SK-N-MC (cell line): ENCODE measurements around the gene EVX2.

Source experiments
- DNase-seq: peaks from one replicate; pipeline ENCODE4 v3.0.0-alpha.2; 2011; ENCODE audit warnings: low read depth, low spot score
- H3K27ac ChIP-seq: fragments of 200-600 bp; sonication (generic); 2 replicates; pipeline ENCODE4 v1.5.1; 2016; ENCODE audit warnings: mixed run types
- H3K36me3 ChIP-seq: fragments of 200-600 bp; sonication (generic); 2 replicates; pipeline ENCODE4 v1.6.1; 2017; ENCODE audit warnings: antibody characterized with exemption, low read length, mixed read lengths; ENCODE audit not compliant: insufficient read depth
- H3K4me3 ChIP-seq: fragments of 200-600 bp; sonication (generic); 2 replicates; pipeline ENCODE4 v1.5.1; 2016
- H3K9ac ChIP-seq: fragments of 200-600 bp; sonication (generic); 2 replicates; pipeline ENCODE4 v1.8.0; 2017; ENCODE audit warnings: mixed run types, mixed read lengths; ENCODE audit not compliant: insufficient read length
- H3K9me3 ChIP-seq: fragments of 200-600 bp; sonication (generic); 2 replicates; pipeline ENCODE4 v1.6.1; 2017; ENCODE audit warnings: low read depth, mild to moderate bottlenecking, antibody characterized with exemption, low read length, moderate library complexity, mixed read lengths
- EZH2 ChIP-seq: fragments of 200-600 bp; sonication (generic); IDR thresholded peaks from one replicate; pipeline ENCODE4 v1.6.1; 2017; ENCODE audit warnings: antibody characterized with exemption
- FOXP2 ChIP-seq: optimal IDR thresholded peaks from 2 replicates; pipeline ENCODE3; 2011; ENCODE audit warnings: mild to moderate bottlenecking, moderate library complexity; ENCODE audit not compliant: insufficient read depth; ENCODE audit errors: extremely low read length, control extremely low read depth
- POLR2AphosphoS5 ChIP-seq: IDR thresholded peaks from 2 replicates; pipeline ENCODE4 v1.6.1; 2012; ENCODE audit warnings: mild to moderate bottlenecking, low read depth, low read length, borderline replicate concordance

EVX2 gene

GRCh38 chr2:176100547-176101140 is 16.9 kb upstream of the EVX2 start:
- TF ChIP-seq FOXP2 = no peak
- no peak for TF ChIP-seq POLR2AphosphoS5
- no peak for TF ChIP-seq EZH2
- Histone ChIP-seq H3K9ac (peak overlapping the region; percentile 23), H3K27ac (peak overlapping the region; percentile 84), H3K4me3 (peak overlapping the region; percentile 30; the same call in 1 of the 2 replicates), H3K36me3 (peaks cover 3% of the 10 kb centered on the region), H3K9me3 (no peaks in the 10 kb centered on the region)
- no peak for DNase-seq

DNA sequence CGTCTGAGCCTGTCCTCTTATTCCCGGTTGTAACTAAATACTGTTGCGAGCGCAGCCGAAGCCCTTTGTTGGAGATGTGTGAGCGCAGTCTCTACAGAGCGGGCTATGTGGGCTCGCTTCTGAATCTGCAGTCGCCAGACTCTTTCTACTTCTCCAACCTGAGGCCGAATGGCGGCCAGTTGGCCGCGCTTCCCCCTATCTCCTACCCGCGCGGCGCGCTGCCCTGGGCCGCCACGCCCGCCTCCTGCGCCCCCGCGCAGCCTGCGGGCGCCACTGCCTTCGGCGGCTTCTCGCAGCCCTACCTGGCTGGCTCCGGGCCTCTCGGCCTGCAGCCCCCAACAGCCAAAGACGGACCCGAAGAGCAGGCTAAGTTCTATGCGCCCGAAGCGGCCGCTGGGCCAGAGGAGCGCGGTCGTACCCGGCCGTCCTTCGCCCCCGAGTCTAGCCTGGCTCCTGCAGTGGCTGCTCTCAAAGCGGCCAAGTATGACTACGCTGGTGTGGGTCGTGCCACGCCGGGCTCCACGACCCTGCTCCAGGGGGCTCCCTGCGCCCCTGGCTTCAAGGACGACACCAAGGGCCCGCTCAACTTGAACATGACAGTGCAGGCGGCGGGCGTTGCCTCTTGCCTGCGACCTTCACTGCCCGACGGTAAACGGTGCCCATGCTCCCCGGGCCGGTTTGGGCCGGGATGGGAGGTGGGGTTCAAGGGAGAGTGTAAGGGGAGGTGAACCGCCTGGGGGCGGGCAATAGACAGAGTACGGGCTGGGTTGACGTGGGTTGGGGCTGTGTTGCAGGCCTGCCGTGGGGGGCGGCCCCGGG is 16.2 kb upstream of the EVX2 start, which contains the start of gene HOXD12:
HOXD12 (plus strand) TSS at position 68 of the 819 bp plus-strand sequence; CDS start at position 75, 7 bp downstream.
- Histone ChIP-seq H3K36me3 (peaks cover 10% of the 10 kb centered on the region), H3K4me3 (no peak within 1 kb of the TSS), H3K9me3 (no peaks in the 10 kb centered on the region), H3K9ac (no peak within 1 kb of the TSS), H3K27ac (peak within 1 kb of the TSS; percentile 84)
- no peak for DNase-seq
- TF ChIP-seq POLR2AphosphoS5 (no peak), EZH2 (no peak), FOXP2 (no peak)

- Histone ChIP-seq H3K9me3 (no peaks in the 10 kb centered on the region), H3K36me3 (peaks cover 17% of the 10 kb centered on the region), H3K9ac (no peak overlapping the region), H3K4me3 (no peak overlapping the region), H3K27ac (no peak overlapping the region)
- TF ChIP-seq EZH2 (no peak), POLR2AphosphoS5 (no peak), FOXP2 (no peak)
- DNase-seq = no peak
Observed at GRCh38 chr2:176099159-176099727, 15.5 kb upstream of the EVX2 start.

GRCh38 chr2:176098366-176099158 is 14.8 kb upstream of the EVX2 start:
- Histone ChIP-seq H3K9me3 (no peaks in the 10 kb centered on the region), H3K4me3 (no peak overlapping the region; the same call in 1 of the 2 replicates), H3K36me3 (peaks cover 20% of the 10 kb centered on the region), H3K9ac (no peak overlapping the region), H3K27ac (no peak overlapping the region)
- DNase-seq = no peak
- TF ChIP-seq POLR2AphosphoS5 (no peak), EZH2 (no peak), FOXP2 (no peak)

DNA sequence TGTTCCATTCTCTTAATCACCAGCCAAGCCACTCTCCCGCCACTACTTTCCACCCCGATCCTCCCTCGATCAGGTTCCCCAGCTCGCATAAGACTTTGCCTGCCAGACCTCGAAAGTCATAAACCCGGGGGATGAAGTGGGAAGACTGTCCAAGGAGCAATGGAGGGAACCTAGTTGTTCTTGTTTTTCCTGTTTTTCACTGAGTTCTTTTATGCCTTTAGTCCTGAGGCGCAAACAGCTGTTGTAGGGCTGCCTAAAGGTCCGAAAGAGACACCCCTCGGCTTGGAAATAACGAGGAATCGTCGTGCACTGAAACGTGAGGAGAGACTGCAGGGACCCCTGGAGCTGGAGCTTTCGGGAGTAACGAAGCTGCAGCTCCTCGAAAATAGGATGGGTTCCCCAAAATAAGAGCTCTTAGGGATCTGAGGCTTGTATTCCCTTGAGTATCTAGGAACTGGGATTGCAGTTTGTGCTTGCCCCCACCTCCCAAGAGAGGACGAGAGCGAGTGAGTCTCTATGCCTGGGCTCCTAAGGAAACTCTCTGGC is 14.1 kb upstream of the EVX2 start:
- Histone ChIP-seq H3K36me3 (peaks cover 20% of the 10 kb centered on the region), H3K27ac (peak overlapping the region; percentile 96), H3K9ac (peak overlapping the region; percentile 90), H3K4me3 (peak overlapping the region; percentile 89), H3K9me3 (no peaks in the 10 kb centered on the region)
- no peak for TF ChIP-seq EZH2
- no peak for TF ChIP-seq FOXP2
- TF ChIP-seq POLR2AphosphoS5 = no peak
- DNase-seq = no peak

- H3K9me3 ChIP-seq = no peaks in the 10 kb centered on the region
- TF ChIP-seq EZH2 (no peak), FOXP2 (peak; percentile 42)
- peak overlapping the region; percentile 96 for H3K27ac ChIP-seq
- peak; percentile 73 for DNase-seq
- H3K9ac ChIP-seq = peak overlapping the region; percentile 90
- peak overlapping the region; percentile 89 for H3K4me3 ChIP-seq
- peaks cover 20% of the 10 kb centered on the region for H3K36me3 ChIP-seq
Observed at GRCh38 chr2:176096986-176097819, 13.4 kb upstream of the EVX2 start.

DNA sequence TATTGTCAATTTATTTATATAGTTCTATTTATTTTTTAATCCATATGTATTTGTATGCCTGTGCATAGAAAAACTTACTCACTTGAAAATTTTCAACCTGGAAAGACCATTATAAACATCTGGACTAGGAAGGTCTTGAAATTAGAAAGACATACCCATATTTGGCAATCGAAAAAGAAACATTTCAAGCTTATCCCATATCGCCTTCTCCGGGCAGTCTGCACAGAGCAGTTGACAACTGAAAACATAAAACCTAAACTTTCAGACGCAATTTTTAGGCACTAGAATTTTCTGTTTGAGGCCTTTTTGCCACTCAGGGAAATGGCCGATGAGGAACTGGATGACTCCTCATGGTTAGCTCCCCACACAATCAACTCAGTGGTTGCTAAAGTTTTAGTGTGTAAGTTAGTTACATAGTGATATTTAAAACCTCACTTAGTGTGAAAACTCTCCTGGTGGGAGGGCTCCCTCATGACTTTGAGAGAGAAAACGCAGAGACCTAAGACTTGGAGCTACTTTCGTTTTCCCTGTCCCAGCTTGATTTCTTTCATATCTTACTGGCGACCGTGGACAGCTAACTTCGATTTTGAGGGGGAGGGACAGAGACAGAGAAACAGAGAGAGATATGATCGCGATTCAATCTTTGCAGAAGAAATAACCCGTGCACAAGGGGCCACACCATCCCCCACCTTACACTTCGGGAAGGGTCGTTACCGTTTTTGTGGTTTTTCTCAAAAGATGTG is 12.7 kb upstream of the EVX2 start:
- H3K9me3 ChIP-seq = no peaks in the 10 kb centered on the region
- H3K9ac ChIP-seq = peak overlapping the region; percentile 90
- peaks cover 20% of the 10 kb centered on the region for H3K36me3 ChIP-seq
- no peak for DNase-seq
- TF ChIP-seq POLR2AphosphoS5 (no peak; the same call in 1 of the 2 replicates), FOXP2 (no peak), EZH2 (no peak)
- H3K27ac ChIP-seq = peak overlapping the region; percentile 96
- H3K4me3 ChIP-seq = peak overlapping the region; percentile 89
